ENCODE results near the gene PCDHGB4.
"Not testable (repeated sequence)": the region's sequence is repeated elsewhere in the genome, so short reads cannot be mapped to it uniquely, and the experiment has no call there.

The PCDHGB4 gene

DNA sequence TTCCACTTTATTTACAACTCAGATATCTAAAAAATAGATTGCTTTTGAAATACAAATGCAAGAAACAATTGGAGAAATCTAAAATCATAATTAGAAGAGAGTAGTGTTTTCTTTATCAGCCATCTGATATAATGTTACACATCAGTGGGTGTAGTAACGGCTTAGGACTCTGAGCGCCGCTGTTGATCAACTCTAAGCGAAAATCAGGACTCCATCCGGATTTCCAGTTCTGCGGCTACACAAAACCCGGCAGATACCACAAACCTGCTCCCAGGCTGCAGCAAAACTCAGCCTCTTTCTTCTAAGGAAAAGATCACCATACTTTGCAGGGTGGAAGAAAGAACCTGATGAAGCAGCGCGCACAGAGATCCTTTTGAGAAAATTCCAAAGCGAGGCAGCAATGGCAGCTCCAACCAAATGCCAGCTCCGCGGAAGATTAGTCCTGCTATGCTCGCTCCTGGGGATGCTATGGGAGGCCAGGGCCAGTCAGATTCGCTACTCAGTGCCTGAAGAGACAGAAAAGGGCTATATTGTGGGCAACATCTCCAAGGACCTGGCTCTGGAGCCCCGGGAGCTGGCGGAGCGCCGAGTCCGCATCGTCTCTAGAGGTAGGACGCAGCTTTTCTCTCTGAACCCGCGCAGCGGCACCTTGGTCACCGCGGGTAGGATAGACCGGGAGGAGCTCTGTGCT is 15.2 kb downstream of the PCDHGB4 start, which contains the start of gene PCDHGA9:
Gene PCDHGA9, plus strand, starts transcription at position 226 of the 691 bp plus-strand sequence. Its CDS starts 175 bp downstream, at position 401.
- no peak for DNase-seq

DNA sequence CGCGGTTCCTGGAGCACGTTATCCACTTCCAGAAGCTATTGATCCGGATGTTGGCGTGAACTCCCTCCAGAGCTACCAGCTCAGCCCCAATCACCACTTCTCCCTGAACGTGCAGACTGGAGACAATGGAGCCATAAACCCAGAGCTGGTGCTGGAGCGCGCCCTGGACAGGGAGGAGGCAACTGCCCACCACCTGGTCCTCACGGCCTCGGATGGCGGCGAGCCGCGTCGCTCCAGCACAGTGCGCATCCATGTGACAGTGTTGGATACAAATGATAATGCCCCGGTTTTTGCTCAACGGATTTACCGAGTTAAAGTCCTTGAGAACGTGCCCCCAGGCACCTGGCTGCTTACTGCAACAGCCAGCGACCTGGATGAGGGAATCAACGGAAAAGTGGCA is 15.9 kb downstream of the PCDHGB4 start:
- no peak for DNase-seq

DNA sequence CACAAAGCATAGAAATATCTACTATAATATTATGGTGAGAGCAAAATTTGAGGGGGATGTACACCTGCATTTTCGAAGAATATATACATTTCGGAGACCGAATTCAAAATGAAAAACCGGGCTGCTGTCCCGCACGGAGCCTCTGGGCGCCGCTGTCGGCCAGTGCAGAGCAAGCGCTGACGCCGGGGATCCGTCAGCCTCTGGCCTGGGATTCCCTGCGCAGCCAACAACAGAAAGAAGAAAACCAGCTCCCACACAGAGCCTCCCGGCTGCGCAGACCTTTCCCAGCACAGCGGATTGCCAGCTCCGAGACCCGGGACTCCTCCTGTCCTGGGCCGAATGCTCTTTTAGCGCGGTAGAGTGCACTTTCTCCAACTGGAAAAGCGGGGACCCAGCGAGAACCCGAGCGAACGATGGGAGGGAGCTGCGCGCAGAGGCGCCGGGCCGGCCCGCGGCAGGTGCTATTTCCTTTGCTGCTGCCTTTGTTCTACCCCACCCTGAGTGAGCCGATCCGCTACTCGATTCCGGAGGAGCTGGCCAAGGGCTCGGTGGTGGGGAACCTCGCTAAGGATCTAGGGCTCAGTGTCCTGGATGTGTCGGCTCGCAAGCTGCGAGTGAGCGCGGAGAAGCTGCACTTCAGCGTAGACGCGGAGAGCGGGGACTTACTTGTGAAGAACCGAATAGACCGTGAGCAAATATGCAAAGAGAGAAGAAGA is 20.4 kb downstream of the PCDHGB4 start, which contains the start of gene PCDHGB6:
Gene PCDHGB6, plus strand, starts transcription at position 232 of the 716 bp plus-strand sequence. Its CDS starts 182 bp downstream, at position 414.
- peak; percentile 29 for DNase-seq

DNA sequence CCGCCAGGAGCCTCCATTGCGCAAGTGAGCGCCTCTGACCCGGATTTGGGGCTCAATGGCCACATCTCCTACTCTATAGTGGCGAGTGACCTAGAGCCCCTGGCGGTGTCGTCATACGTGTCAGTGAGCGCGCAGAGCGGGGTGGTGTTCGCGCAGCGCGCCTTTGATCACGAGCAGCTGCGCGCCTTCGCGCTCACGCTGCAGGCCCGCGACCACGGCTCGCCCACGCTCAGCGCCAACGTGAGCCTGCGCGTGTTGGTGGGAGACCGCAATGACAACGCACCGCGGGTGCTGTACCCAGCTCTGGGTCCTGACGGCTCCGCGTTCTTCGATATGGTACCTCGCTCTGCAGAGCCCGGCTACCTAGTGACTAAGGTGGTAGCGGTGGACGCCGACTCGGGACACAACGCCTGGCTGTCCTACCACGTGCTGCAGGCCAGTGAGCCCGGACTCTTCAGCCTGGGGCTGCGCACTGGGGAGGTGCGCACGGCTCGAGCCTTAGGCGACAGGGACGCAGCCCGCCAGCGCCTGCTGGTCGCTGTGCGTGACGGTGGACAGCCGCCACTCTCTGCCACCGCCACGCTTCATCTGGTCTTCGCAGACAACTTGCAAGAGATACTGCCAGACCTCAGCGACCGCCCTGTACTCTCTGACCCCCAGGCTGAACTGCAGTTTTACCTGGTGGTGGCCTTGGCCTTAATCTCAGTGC is 22.3 kb downstream of the PCDHGB4 start:
- DNase-seq: no peak

DNA sequence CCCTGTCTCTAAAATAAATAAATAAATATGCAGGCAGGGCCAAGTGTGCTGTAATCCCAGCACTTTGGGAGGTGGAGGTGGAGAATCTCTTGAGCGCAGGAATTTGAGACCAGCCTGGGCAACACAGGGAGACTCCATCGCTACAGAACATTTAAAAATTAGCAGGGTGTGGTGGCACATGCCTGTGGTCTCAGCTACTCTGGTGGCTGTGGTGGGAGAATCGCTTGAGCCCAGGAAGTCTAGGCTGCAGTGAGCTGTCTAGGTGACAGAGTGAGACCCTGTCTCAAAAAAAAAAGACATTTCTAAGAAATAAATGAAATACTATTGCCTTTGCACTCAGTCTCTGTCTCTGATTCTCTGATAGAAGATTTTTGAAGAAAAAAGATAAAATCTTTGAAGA is 24.1 kb downstream of the PCDHGB4 start:
- DNase-seq: no peak

DNA sequence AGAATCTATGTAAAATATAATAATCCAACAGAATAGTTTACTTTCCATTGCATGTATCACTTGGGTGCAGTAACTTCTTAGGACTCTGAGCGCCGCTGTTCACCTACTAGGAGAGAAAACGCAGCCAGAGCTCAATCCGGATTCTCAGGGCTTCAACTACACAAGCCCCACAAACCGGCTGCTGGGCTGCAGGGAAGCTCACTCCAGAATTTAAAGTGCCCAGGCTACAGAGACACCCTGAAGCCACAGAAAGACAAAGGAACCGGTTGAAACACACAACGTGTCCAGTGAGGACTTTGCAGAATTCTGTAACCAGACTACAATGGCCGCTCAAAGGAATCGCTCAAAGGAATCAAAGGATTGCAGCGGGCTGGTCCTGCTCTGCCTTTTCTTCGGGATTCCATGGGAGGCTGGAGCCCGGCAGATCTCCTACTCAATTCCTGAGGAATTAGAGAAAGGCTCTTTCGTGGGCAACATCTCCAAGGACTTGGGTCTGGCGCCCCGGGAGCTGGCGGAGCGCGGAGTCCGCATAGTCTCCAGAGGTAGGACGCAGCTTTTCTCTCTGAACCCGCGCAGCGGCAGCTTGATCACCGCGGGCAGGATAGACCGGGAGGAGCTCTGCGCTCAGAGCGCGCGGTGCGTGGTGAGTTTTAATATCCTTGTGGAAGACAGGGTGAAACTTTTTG is 25.5 kb downstream of the PCDHGB4 start, which contains the start of gene PCDHGA10:
Gene PCDHGA10, plus strand, starts transcription at position 134 of the 686 bp plus-strand sequence. Its CDS starts 189 bp downstream, at position 323.
- DNase-seq: peak; percentile 44

DNA sequence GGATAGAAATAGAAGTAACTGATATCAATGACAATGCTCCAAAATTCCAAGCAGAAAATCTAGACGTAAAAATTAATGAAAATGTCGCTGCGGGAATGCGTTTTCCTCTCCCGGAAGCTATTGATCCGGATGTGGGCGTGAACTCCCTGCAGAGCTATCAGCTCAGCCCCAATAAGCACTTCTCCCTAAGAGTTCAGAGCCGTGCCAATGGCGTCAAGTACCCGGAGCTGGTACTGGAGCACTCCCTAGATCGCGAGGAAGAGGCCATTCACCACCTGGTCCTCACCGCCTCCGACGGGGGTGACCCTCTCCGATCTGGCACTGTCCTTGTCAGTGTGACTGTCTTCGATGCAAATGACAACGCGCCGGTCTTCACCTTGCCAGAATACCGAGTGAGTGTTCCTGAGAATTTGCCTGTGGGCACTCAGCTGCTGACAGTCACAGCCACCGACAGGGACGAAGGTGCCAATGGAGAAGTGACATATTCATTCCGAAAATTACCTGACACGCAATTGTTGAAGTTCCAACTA is 26.1 kb downstream of the PCDHGB4 start:
- DNase-seq: no peak

DNA sequence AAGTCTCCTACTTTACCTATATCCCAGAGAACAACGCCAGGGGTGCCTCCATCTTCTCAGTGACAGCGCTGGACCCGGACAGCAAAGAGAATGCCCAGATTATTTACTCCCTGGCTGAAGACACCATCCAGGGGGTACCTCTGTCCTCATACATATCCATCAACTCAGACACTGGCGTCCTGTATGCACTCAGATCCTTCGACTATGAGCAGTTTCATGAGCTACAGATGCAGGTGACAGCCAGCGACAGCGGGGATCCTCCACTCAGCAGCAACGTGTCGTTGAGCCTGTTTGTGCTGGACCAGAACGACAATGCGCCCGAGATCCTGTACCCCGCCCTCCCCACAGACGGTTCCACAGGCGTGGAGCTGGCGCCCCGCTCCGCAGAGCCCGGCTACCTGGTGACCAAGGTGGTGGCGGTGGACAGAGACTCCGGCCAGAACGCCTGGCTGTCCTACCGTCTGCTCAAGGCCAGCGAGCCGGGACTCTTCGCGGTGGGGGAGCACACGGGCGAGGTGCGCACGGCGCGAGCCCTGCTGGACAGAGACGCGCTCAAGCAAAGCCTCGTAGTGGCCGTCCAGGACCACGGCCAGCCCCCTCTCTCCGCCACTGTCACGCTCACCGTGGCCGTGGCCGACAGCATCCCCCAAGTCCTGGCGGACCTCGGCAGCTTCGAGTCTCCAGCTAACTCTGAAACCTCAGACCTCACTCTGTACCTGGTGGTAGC is 27.2 kb downstream of the PCDHGB4 start:
- DNase-seq: not testable (repeated sequence)

DNA sequence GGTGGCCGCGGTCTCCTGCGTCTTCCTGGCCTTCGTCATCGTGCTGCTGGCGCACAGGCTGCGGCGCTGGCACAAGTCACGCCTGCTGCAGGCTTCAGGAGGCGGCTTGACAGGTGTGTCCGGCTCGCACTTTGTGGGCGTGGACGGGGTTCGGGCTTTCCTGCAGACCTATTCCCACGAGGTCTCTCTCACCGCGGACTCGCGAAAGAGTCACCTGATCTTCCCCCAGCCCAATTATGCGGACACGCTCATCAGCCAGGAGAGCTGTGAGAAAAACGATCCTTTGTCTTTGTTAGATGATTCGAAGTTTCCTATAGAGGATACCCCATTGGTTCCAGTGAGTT is 27.7 kb downstream of the PCDHGB4 start:
- DNase-seq: not testable (repeated sequence)

DNA sequence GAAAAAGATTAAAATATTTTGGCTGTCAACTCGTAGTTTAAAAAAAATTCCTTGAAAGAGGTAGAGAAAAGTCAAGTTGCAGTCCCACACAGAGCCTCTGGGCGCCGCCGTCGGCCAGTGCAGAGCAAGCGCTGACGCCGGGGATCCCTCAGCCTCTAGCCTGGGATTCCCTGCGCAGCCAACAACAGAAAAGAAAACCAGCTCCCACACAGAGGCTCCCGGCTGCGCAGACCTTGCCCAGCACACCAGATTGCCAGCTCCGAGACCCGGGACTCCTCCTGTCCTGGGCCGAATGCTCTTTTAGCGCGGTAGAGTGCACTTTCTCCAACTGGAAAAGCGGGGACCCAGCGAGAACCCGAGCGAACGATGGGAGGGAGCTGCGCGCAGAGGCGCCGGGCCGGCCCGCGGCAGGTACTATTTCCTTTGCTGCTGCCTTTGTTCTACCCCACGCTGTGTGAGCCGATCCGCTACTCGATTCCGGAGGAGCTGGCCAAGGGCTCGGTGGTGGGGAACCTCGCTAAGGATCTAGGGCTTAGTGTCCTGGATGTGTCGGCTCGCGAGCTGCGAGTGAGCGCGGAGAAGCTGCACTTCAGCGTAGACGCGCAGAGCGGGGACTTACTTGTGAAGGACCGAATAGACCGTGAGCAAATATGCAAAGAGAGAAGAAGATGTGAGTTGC is 30.1 kb downstream of the PCDHGB4 start, which contains the start of gene PCDHGB7:
Gene PCDHGB7, plus strand, starts transcription at position 184 of the 679 bp plus-strand sequence. Its CDS starts 183 bp downstream, at position 367.
- DNase-seq: peak; percentile 45

DNA sequence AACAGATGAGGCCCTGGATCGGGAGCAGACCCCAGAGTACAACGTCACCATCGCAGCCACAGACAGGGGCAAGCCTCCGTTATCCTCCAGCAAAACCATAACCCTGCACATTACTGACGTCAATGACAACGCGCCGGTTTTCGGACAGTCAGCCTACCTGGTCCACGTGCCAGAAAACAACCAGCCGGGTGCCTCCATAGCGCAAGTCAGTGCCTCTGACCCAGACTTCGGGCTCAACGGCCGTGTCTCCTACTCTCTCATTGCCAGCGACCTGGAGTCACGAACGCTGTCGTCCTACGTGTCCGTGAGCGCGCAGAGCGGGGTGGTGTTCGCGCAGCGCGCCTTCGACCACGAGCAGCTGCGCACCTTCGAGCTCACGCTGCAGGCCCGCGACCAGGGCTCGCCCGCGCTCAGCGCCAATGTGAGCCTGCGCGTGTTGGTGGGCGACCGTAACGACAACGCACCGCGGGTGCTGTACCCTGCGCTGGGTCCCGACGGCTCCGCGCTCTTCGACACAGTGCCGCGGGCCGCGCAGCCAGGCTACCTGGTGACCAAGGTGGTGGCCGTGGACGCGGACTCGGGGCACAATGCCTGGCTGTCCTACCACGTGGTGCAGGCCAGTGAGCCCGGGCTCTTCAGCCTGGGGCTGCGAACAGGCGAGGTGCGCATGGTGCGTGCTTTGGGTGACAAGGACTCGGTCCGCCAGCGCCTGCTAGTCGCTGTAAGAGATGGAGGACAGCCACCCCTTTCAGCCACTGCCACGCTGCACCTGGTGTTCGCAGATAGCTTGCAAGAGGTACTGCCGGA is 31.8 kb downstream of the PCDHGB4 start:
- no peak for DNase-seq

DNA sequence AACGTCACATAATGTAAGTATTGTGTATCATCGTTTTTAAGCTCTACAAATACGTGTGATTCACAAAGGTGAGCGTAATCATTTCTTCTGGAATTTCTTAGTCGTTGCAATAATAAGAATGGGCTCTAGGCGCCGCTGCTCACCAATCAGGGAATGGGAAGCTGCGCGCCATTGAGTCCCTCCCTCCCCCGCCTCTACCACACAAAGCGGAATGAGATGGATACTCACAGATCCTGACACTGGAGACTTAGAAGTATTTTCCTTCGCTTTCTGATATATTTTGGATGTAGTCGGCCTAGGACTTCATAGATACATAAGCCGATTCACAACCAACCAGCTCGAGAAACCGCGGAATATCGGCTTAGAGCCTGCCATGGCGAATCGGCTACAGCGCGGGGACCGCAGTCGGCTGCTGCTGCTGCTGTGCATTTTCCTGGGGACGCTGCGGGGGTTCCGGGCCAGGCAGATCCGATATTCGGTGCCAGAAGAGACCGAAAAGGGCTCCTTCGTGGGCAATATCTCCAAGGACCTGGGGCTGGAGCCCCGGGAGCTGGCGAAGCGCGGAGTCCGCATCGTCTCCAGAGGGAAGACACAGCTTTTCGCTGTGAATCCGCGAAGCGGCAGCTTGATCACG is 33.5 kb downstream of the PCDHGB4 start, which contains the start of gene PCDHGA11:
Gene PCDHGA11, plus strand, starts transcription at position 197 of the 634 bp plus-strand sequence. Its CDS starts 177 bp downstream, at position 374.
- DNase-seq: peak; percentile 31

DNA sequence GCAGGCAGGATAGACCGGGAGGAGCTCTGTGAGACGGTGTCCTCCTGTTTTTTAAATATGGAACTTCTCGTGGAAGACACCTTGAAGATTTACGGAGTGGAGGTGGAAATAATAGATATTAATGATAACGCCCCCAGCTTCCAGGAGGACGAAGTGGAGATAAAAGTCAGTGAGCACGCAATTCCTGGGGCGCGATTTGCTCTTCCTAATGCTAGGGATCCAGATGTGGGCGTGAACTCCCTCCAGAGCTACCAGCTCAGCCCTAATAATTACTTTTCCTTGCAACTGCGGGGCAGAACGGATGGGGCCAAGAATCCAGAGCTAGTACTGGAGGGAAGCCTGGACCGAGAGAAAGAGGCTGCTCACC is 34.0 kb downstream of the PCDHGB4 start:
- DNase-seq: no peak

DNA sequence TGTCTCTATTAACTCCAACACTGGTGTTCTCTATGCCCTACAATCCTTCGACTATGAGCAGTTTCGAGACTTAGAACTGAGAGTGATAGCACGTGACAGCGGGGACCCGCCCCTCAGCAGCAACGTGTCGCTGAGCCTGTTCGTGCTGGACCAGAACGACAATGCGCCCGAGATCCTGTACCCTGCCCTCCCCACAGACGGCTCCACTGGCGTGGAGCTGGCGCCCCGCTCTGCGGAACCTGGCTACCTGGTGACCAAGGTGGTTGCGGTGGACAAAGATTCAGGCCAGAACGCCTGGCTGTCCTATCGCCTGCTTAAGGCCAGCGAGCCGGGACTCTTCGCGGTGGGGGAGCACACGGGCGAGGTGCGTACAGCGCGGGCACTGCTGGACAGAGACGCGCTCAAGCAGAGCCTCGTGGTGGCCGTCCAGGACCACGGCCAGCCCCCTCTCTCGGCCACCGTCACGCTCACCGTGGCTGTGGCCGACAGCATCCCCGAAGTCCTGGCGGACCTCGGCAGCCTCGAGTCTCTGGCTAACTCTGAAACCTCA is 35.3 kb downstream of the PCDHGB4 start:
- no peak for DNase-seq

DNA sequence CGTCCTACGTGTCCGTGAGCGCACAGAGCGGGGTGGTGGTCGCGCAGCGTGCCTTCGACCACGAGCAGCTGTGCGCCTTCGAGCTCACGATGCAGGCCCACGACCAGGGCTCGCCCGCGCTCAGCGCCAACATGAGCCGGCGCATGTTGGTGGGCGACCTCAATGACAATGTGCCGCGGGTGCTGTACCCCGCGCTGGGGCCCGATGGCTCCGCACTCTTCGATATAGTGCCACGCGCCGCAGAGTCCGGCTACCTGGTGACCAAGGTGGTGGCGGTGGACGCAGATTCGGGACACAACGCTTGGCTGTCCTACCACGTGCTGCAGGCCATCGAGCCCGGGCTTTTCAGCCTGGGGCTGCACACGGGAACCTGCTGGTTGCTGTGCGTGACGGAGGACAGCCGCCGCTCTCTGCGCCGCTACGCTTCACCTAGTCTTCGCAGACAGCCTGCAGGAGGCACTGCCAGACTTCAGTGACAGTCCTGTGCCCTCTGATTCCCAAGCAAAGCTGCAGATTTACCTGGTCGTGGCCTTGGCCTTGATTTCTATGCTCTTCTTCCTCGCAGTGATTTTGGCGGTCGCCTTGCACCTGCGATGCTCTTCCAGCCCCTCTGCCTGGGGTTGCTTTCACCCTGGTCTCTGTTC is 40.4 kb downstream of the PCDHGB4 start:
- DNase-seq: no peak

DNA sequence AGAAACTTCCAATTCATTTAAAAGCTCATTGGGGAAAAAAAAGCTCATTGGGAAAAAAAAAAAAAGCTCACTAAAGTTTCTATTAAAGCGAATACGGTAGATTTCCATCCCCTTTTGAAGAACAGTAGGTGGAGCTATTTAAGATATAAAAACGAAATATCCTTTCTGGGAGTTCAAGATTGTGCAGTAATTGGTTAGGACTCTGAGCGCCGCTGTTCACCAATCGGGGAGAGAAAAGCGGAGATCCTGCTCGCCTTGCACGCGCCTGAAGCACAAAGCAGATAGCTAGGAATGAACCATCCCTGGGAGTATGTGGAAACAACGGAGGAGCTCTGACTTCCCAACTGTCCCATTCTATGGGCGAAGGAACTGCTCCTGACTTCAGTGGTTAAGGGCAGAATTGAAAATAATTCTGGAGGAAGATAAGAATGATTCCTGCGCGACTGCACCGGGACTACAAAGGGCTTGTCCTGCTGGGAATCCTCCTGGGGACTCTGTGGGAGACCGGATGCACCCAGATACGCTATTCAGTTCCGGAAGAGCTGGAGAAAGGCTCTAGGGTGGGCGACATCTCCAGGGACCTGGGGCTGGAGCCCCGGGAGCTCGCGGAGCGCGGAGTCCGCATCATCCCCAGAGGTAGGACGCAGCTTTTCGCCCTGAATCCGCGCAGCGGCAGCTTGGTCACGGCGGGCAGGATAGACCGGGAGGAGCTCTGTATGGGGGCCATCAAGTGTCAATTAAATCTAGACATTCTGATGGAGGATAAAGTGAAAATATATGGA is 43.0 kb downstream of the PCDHGB4 start, which contains the start of gene PCDHGA12:
Gene PCDHGA12, plus strand, starts transcription at position 176 of the 782 bp plus-strand sequence. Its CDS starts 253 bp downstream, at position 429.
- no peak for DNase-seq

DNA sequence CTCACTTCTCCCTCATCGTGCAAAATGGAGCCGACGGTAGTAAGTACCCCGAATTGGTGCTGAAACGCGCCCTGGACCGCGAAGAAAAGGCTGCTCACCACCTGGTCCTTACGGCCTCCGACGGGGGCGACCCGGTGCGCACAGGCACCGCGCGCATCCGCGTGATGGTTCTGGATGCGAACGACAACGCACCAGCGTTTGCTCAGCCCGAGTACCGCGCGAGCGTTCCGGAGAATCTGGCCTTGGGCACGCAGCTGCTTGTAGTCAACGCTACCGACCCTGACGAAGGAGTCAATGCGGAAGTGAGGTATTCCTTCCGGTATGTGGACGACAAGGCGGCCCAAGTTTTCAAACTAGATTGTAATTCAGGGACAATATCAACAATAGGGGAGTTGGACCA is 43.8 kb downstream of the PCDHGB4 start:
- no peak for DNase-seq

DNA sequence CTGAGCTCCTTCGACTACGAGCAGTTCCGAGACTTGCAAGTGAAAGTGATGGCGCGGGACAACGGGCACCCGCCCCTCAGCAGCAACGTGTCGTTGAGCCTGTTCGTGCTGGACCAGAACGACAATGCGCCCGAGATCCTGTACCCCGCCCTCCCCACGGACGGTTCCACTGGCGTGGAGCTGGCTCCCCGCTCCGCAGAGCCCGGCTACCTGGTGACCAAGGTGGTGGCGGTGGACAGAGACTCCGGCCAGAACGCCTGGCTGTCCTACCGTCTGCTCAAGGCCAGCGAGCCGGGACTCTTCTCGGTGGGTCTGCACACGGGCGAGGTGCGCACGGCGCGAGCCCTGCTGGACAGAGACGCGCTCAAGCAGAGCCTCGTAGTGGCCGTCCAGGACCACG is 44.8 kb downstream of the PCDHGB4 start:
- DNase-seq: not testable (repeated sequence)
